NCI-H69 (cell line): ENCODE measurements around the gene ASCC3.

Experiments used
- DNase-seq: peaks from one replicate; lab custom pipeline; 2025; lab: John Stamatoyannopoulos, UW

Gene ASCC3

GRCh38 chr6:100504786-100505737 is 376.1 kb downstream of the ASCC3 start:
- no peak for DNase-seq

GRCh38 chr6:100503043-100503705 is 378.0 kb downstream of the ASCC3 start:
- DNase-seq, result no peak

GRCh38 chr6:100493206-100493888 is 387.8 kb downstream of the ASCC3 start:
- DNase-seq, result peak; percentile 65

GRCh38 chr6:100491952-100492670 is 389.0 kb downstream of the ASCC3 start:
- no peak for DNase-seq

GRCh38 chr6:100490065-100490464 is 391.1 kb downstream of the ASCC3 start:
- peak; percentile 19 for DNase-seq

- no peak for DNase-seq
Observed at GRCh38 chr6:100488244-100488643, 392.9 kb downstream of the ASCC3 start.

- no peak for DNase-seq
Observed at GRCh38 chr6:100487638-100488037, 393.5 kb downstream of the ASCC3 start.

GRCh38 chr6:100485268-100485667 is 395.9 kb downstream of the ASCC3 start:
- no peak for DNase-seq

- DNase-seq, result no peak
Observed at GRCh38 chr6:100484474-100484873, 396.7 kb downstream of the ASCC3 start.

- peak; percentile 73 for DNase-seq
Observed at GRCh38 chr6:100482698-100483097, 398.4 kb downstream of the ASCC3 start.

- peak; percentile 77 for DNase-seq
Observed at GRCh38 chr6:100479179-100480035, 401.7 kb downstream of the ASCC3 start.

- no peak for DNase-seq
Observed at GRCh38 chr6:100475554-100476320, 405.4 kb downstream of the ASCC3 start.

- no peak for DNase-seq
Observed at GRCh38 chr6:100473182-100473581, 407.9 kb downstream of the ASCC3 start.

- peak; percentile 47 for DNase-seq
Observed at GRCh38 chr6:100472674-100473073, 408.5 kb downstream of the ASCC3 start.

GRCh38 chr6:100470422-100471120 is 410.6 kb downstream of the ASCC3 start:
- DNase-seq, result no peak

- no peak for DNase-seq
Observed at GRCh38 chr6:100469101-100469859, 411.8 kb downstream of the ASCC3 start.

GRCh38 chr6:100468016-100468622 is 413.0 kb downstream of the ASCC3 start:
- no peak for DNase-seq
